LNCaP clone FGC (cell line): ENCODE measurements around the gene MACROD1.

ENCODE experiments used
- DNase-seq: peaks from one replicate; pipeline ENCODE4 v3.0.0-alpha.2; 2011; ENCODE audit warnings: low read depth
- H3K4me3 ChIP-seq: 2 replicates; pipeline ENCODE4 v1.5.1; 2011; ENCODE audit warnings: mild to moderate bottlenecking, low read depth, low read length, control low read depth
- CTCF ChIP-seq: IDR thresholded peaks from 2 replicates; pipeline ENCODE4 v1.5.1; 2012; ENCODE audit warnings: mild to moderate bottlenecking; ENCODE audit not compliant: control insufficient read depth, insufficient read depth; ENCODE audit errors: extremely low read depth

The MACROD1 gene

GRCh38 chr11:64165842-64166635 lies at the start of gene MACROD1:
Gene MACROD1 (minus strand): TSS chr11:64166113. CDS start chr11:64165994, 119 bp downstream.
- TF ChIP-seq CTCF: no peak
- H3K4me3 ChIP-seq: peak within 1 kb of the TSS; percentile 69
- DNase-seq: peak; percentile 94

- H3K4me3 ChIP-seq: no peak overlapping the region
- DNase-seq: no peak
- no peak for TF ChIP-seq CTCF
Observed at GRCh38 chr11:64211181-64211872, 45.4 kb upstream of the MACROD1 start.

- H3K4me3 ChIP-seq: no peak overlapping the region
- no peak for TF ChIP-seq CTCF
- DNase-seq: no peak
Observed at GRCh38 chr11:64210301-64211020, 44.5 kb upstream of the MACROD1 start.

- no peak for TF ChIP-seq CTCF
- no peak for DNase-seq
- no peak overlapping the region for H3K4me3 ChIP-seq
Observed at GRCh38 chr11:64209563-64209843, 43.6 kb upstream of the MACROD1 start.

GRCh38 chr11:64208796-64209562 lies 43.1 kb upstream of the MACROD1 start:
- no peak for DNase-seq
- no peak overlapping the region for H3K4me3 ChIP-seq
- TF ChIP-seq CTCF: no peak

GRCh38 chr11:64208086-64208795 lies 42.3 kb upstream of the MACROD1 start:
- TF ChIP-seq CTCF: no peak
- H3K4me3 ChIP-seq: no peak overlapping the region
- no peak for DNase-seq
